ENCODE results near the gene LSS. TPM values are rescaled to one million over a fixed set of nuclear protein-coding genes. Genes with fewer than 3 reads are reported as not detected.
A peak's percentile ranks its signal among the peaks of the same experiment; 100 is the strongest.

Gene LSS
- total RNA-seq, 3 donors from 2014 or later (not counting 1 experiment from before 2014, with no cell fraction given): 59.9 to 82.2 (median 62.7) TPM

GRCh38 chr21:46155514-46156377 is 72.8 kb downstream of the LSS start, which contains the start of gene FTCD:
Gene FTCD (minus strand): TSS chr21:46155579. CDS start chr21:46155523, 56 bp downstream.
- Histone ChIP-seq H3K4me3 (ENCODE audit: low read length) (no peak within 1 kb of the TSS), H3K36me3 (ENCODE audit: control insufficient read depth, insufficient read depth, low read length) (no peaks in the 10 kb centered on the region), H3K27me3 (ENCODE audit: control insufficient read depth, insufficient read depth, low read length) (no peaks in the 10 kb centered on the region), H3K27ac (ENCODE audit: low read length) (no peak within 1 kb of the TSS), H3K4me1 (ENCODE audit: control insufficient read depth, insufficient read depth, low read length) (peaks cover 8% of the 10 kb centered on the region), H3K9me3 (ENCODE audit: control insufficient read depth, insufficient read depth, low read length) (no peaks in the 10 kb centered on the region)
- H3K36me3 Mint-ChIP-seq: no peaks in the 10 kb centered on the region
- intact Hi-C loops (cut with micrococcal nuclease): no loop called here
- H3K4me3 Mint-ChIP-seq: no peak within 1 kb of the TSS
- no peaks in the 10 kb centered on the region for H3K27me3 Mint-ChIP-seq (ENCODE audit: low read depth in 2 of 2)
- peak in 1 of 2 donors; percentile 9 for DNase-seq
- H3K9me3 Mint-ChIP-seq: no peaks in the 10 kb centered on the region
- TF ChIP-seq, protein P1, sequence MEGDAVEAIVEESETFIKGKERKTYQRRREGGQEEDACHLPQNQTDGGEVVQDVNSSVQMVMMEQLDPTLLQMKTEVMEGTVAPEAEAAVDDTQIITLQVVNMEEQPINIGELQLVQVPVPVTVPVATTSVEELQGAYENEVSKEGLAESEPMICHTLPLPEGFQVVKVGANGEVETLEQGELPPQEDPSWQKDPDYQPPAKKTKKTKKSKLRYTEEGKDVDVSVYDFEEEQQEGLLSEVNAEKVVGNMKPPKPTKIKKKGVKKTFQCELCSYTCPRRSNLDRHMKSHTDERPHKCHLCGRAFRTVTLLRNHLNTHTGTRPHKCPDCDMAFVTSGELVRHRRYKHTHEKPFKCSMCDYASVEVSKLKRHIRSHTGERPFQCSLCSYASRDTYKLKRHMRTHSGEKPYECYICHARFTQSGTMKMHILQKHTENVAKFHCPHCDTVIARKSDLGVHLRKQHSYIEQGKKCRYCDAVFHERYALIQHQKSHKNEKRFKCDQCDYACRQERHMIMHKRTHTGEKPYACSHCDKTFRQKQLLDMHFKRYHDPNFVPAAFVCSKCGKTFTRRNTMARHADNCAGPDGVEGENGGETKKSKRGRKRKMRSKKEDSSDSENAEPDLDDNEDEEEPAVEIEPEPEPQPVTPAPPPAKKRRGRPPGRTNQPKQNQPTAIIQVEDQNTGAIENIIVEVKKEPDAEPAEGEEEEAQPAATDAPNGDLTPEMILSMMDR (IDR thresholded peaks at IDR 0.05): no peak
- no peaks in the 10 kb centered on the region for H3K4me1 Mint-ChIP-seq
- no peak for ATAC-seq
- no peak within 1 kb of the TSS for H3K27ac Mint-ChIP-seq
- WGBS (ENCODE audit: insufficient coverage): 91% methylated on average over 34 of the region's 34 CpGs

- TF ChIP-seq, protein P1 (IDR thresholded peaks at IDR 0.05): no peak
- H3K36me3 Mint-ChIP-seq: no peaks in the 10 kb centered on the region
- WGBS (ENCODE audit: insufficient coverage): 85% methylated on average over 16 of the region's 16 CpGs
- Histone ChIP-seq H3K4me3 (ENCODE audit: low read length) (no peak overlapping the region), H3K9me3 (ENCODE audit: control insufficient read depth, insufficient read depth, low read length) (no peaks in the 10 kb centered on the region), H3K27ac (ENCODE audit: low read length) (no peak overlapping the region), H3K36me3 (ENCODE audit: control insufficient read depth, insufficient read depth, low read length) (no peaks in the 10 kb centered on the region), H3K4me1 (ENCODE audit: control insufficient read depth, insufficient read depth, low read length) (peaks cover 8% of the 10 kb centered on the region), H3K27me3 (ENCODE audit: control insufficient read depth, insufficient read depth, low read length) (no peaks in the 10 kb centered on the region)
- DNase-seq (no peak), ATAC-seq (no peak)
- no peaks in the 10 kb centered on the region for H3K4me1 Mint-ChIP-seq
- no peaks in the 10 kb centered on the region for H3K27me3 Mint-ChIP-seq (ENCODE audit: low read depth in 2 of 2)
- H3K9me3 Mint-ChIP-seq: no peaks in the 10 kb centered on the region
- intact Hi-C loops (cut with micrococcal nuclease): no loop called here
- no peak overlapping the region for H3K4me3 Mint-ChIP-seq
- H3K27ac Mint-ChIP-seq: no peak overlapping the region
Observed at GRCh38 chr21:46154955-46155513, 73.5 kb downstream of the LSS start.

- H3K27ac ChIP-seq (ENCODE audit: low read length): no peak overlapping the region
- no peak overlapping the region for H3K4me3 Mint-ChIP-seq
- DNase-seq: peak in 1 of 2 donors; percentile 13
- no peaks in the 10 kb centered on the region for H3K9me3 Mint-ChIP-seq
- no peaks in the 10 kb centered on the region for H3K36me3 ChIP-seq (ENCODE audit: control insufficient read depth, insufficient read depth, low read length)
- TF ChIP-seq, protein P1 (IDR thresholded peaks at IDR 0.05): no peak
- WGBS (ENCODE audit: insufficient coverage): 92% methylated on average over 39 of the region's 39 CpGs
- no peaks in the 10 kb centered on the region for H3K9me3 ChIP-seq (ENCODE audit: control insufficient read depth, insufficient read depth, low read length)
- no peak for ATAC-seq
- intact Hi-C loops (cut with micrococcal nuclease): no loop called here
- H3K4me1 ChIP-seq (ENCODE audit: control insufficient read depth, insufficient read depth, low read length): peaks cover 8% of the 10 kb centered on the region
- H3K27me3 Mint-ChIP-seq (ENCODE audit: low read depth in 2 of 2): no peaks in the 10 kb centered on the region
- H3K36me3 Mint-ChIP-seq: no peaks in the 10 kb centered on the region
- no peaks in the 10 kb centered on the region for H3K4me1 Mint-ChIP-seq
- H3K27me3 ChIP-seq (ENCODE audit: control insufficient read depth, insufficient read depth, low read length): no peaks in the 10 kb centered on the region
- no peak overlapping the region for H3K4me3 ChIP-seq (ENCODE audit: low read length)
- H3K27ac Mint-ChIP-seq: no peak overlapping the region
Observed at GRCh38 chr21:46154155-46154954, 74.2 kb downstream of the LSS start.

Data from natural killer cell (primary cell).